Thymus (tissue), 11 donors: ENCODE data around the gene POC1A. TPM values are rescaled to one million over a fixed set of nuclear protein-coding genes. Genes with fewer than 3 reads are reported as not detected.
A peak's percentile ranks its signal among the peaks of the same experiment; 100 is the strongest.

Experiments used
- DNase-seq, 9 donors: peaks; one replicate each; pipeline ENCODE4 v3.0.0-alpha.2; 2013; ENCODE audit warnings: low spot score in 9 of 9, low read depth in 6 of 9, missing footprints in 1 of 9
- H3K27ac ChIP-seq, 2 donors: one replicate each; pipeline ENCODE4 v1.5.1; 2013; ENCODE audit warnings: control low read depth in 1 of 2, low read depth in 1 of 2, low read length in 1 of 2, mild to moderate bottlenecking in 1 of 2, moderate library complexity in 1 of 2
- H3K27me3 ChIP-seq, 2 donors: one replicate each; pipeline ENCODE4 v1.5.1; 2013; ENCODE audit warnings: low read length in 1 of 2; ENCODE audit not compliant: control insufficient read depth in 2 of 2, insufficient read depth in 1 of 2
- H3K36me3 ChIP-seq, 2 donors: one replicate each; pipeline ENCODE4 v1.5.1; 2013; ENCODE audit warnings: low read length in 1 of 2, mild to moderate bottlenecking in 1 of 2, moderate library complexity in 1 of 2; ENCODE audit not compliant: control insufficient read depth in 2 of 2, insufficient read depth in 2 of 2
- H3K4me1 ChIP-seq, 2 donors: one replicate each; pipeline ENCODE4 v1.5.1; 2013; ENCODE audit warnings: low read length in 2 of 2; ENCODE audit not compliant: control insufficient read depth in 2 of 2, insufficient read depth in 2 of 2
- H3K4me3 ChIP-seq, 2 donors: one replicate each; pipeline ENCODE4 v1.5.1; 2013; ENCODE audit warnings: low read length in 2 of 2, control low read depth in 1 of 2, mild to moderate bottlenecking in 1 of 2
- H3K9me3 ChIP-seq, 2 donors: one replicate each; pipeline ENCODE4 v1.5.1; 2013; ENCODE audit warnings: low read length in 1 of 2, mild to moderate bottlenecking in 1 of 2; ENCODE audit not compliant: control insufficient read depth in 2 of 2, insufficient read depth in 1 of 2
- WGBS: extraction: QIAGEN DNeasy Blood & Tissue Kit; methylation state at CpG from one replicate; pipeline ENCODE4 v1.1.7; 2013; 5-methylcytosine and 5-hydroxymethylcytosine counted together
- polyA plus RNA-seq: library from polyadenylated mRNA; stranded (reverse); fragments of 200-250 nt; gene quantifications from one replicate; pipeline ENCODE4 v1.2.3, GENCODE V29; 2013
- total RNA-seq: library from RNA; stranded (reverse); fragments of 120-200 nt; gene quantifications from one replicate; pipeline ENCODE4 v1.2.4, GENCODE V29; 2013
- donor health status: healthy.

POC1A gene
- total and polyA plus RNA-seq, 2 donors, result 2.6 to 12.3 TPM

DNA sequence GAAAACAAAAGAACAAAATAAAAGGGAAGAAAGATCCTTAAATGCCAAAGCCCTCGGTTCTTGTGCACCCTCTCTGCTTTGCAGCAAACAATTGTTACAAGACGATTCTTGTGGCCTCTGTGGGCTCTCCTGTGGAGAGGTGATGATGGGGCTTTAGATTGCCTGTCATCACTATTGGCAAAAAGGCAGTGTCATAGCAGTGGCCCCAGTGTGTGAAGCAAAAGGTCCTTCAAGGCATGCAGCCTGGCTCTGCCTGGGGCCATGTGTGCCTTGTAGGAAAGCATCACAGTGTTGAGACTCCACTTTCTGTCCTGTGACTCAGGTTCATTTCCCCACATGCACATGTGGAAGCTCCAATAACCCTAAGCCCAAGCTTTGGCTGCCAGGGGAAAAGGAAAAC is 43.7 kb downstream of the POC1A start:
- Histone ChIP-seq H3K36me3 (peaks cover 15 to 26% of the 10 kb centered on the region in 2 donors), H3K27me3 (no peaks in the 10 kb centered on the region), H3K4me3 (no peak overlapping the region), H3K27ac (no peak overlapping the region), H3K4me1 (peaks cover 0 to 15% of the 10 kb centered on the region in 2 donors), H3K9me3 (no peaks in the 10 kb centered on the region)
- WGBS, result 94% methylated on average over 2 of the region's 2 CpGs
- DNase-seq, result no peak

DNA sequence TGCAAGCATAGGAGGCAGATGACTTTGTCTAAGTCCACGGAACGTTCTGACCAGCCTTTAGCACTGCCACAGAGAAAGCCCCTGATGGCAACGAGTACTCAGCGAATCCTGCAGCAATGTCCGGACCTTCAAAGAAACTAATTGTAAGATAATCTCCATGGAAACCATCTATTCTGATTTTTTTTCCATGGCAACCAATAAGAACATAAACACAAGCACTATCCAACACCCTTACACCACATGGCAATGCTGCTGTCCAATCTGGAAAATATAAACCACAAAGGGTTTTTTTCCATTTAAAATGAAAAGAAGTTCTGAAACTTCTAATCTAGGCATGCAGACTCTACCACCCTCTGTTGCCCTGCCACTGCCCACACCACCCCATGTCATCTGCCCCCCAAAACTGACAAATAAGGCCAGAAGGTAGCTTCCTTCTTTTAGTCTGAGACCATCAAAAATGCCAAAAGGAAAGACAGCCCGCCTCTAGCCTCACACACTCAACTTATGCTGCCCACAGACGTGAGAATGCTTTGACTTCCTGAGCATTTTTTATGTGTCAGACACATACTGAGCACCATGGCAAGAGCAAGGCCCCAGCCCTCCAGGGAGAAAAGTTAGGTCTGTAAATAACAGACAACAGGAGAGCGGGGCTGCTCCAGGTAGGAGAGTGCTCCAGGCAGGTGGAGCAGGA is 44.5 kb downstream of the POC1A start:
- H3K4me3 ChIP-seq, result no peak overlapping the region
- WGBS, result 89% methylated on average over 8 of the region's 8 CpGs
- peaks cover 0 to 15% of the 10 kb centered on the region in 2 donors for H3K4me1 ChIP-seq
- peaks cover 18 to 25% of the 10 kb centered on the region in 2 donors for H3K36me3 ChIP-seq
- H3K9me3 ChIP-seq, result no peaks in the 10 kb centered on the region
- H3K27ac ChIP-seq, result no peak overlapping the region
- H3K27me3 ChIP-seq, result no peaks in the 10 kb centered on the region
- DNase-seq, result no peak

- peak in 3 of 9 donors; percentile 28 to 55 (median 48) for DNase-seq
- no peaks in the 10 kb centered on the region for H3K9me3 ChIP-seq
- H3K4me1 ChIP-seq, result peaks cover 0 to 15% of the 10 kb centered on the region in 2 donors
- peaks cover 13 to 19% of the 10 kb centered on the region in 2 donors for H3K36me3 ChIP-seq
- no peaks in the 10 kb centered on the region for H3K27me3 ChIP-seq
- H3K4me3 ChIP-seq, result no peak overlapping the region
- 81% methylated on average over 20 of the region's 20 CpGs for WGBS
- peak overlapping the region in 1 of 2 donors; percentile 43 for H3K27ac ChIP-seq
Measured at GRCh38 chr3:52108302-52109232, 45.7 kb downstream of the POC1A start.

GRCh38 chr3:52106951-52107611 is 47.1 kb downstream of the POC1A start:
- DNase-seq, result no peak
- no peak overlapping the region for H3K27ac ChIP-seq
- H3K4me3 ChIP-seq, result no peak overlapping the region
- no peaks in the 10 kb centered on the region for H3K27me3 ChIP-seq
- peaks cover 0 to 15% of the 10 kb centered on the region in 2 donors for H3K4me1 ChIP-seq
- WGBS, result 94% methylated on average over 11 of the region's 11 CpGs
- peaks cover 13 to 19% of the 10 kb centered on the region in 2 donors for H3K36me3 ChIP-seq
- no peaks in the 10 kb centered on the region for H3K9me3 ChIP-seq

DNA sequence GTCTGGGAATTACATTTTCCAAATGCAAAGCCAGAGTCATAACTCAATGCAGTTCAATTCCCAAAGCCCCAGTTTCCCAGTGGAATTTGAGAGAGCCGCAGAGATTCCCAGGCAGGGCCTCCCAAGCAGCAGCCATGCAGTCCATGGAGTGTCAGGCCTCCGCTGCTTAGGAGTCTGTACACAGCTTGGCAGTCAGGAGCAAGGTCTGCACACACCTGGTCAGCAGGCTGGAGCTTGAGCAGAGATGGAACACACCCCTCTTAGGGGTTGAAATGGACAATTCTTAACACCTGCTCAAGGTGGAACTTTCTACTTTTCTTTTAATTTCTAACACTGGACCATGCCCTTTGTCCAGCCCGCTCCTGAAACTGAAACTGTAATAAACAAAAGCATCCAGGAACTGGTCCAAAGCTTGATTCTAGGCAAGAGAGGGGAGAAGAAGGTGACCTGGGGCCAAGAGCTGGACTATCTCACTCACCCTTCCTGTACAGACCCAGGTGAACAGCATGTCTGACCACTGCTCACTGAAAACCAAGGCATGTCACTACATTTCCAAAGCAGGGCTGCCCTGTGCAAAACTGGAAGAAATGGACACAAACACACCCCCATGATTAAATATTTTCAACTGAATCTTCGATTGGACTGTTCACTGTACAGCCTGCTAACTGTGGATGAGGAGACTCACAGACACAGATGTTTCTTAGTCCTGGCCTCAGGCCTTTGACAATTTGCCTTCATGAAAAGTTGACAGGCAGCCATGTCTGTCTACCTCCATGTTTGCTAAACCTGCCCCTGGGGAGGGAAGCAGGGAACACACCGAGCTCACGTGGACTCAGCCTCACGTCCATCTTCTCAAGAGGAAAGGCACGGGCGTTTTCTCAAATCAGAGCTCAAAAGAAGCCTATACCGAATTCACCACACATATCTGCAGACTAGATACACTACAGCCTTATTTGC is 49.3 kb downstream of the POC1A start:
- no peak for DNase-seq

GRCh38 chr3:52102934-52103333 is 51.3 kb downstream of the POC1A start:
- DNase-seq, result no peak

More for the DNA sequence above, 49.3 kb downstream of the POC1A start:
- Histone ChIP-seq H3K36me3 (peaks cover 10 to 13% of the 10 kb centered on the region in 2 donors), H3K27ac (no peak overlapping the region), H3K4me3 (no peak overlapping the region), H3K9me3 (peaks cover 0 to 3% of the 10 kb centered on the region in 2 donors), H3K4me1 (peaks cover 0 to 15% of the 10 kb centered on the region in 2 donors), H3K27me3 (no peaks in the 10 kb centered on the region)
- 98% methylated on average over 10 of the region's 10 CpGs for WGBS

GRCh38 chr3:52099001-52099401 is 55.2 kb downstream of the POC1A start:
- DNase-seq, result no peak
- no peak overlapping the region for H3K27ac ChIP-seq
- peaks cover 16 to 23% of the 10 kb centered on the region in 2 donors for H3K36me3 ChIP-seq
- H3K9me3 ChIP-seq, result peaks cover 0 to 3% of the 10 kb centered on the region in 2 donors
- peaks cover 0 to 5% of the 10 kb centered on the region in 2 donors for H3K4me1 ChIP-seq
- WGBS, result 96% methylated on average over 3 of the region's 3 CpGs
- H3K27me3 ChIP-seq, result no peaks in the 10 kb centered on the region
- no peak overlapping the region for H3K4me3 ChIP-seq

More at GRCh38 chr3:52102934-52103333, 51.3 kb downstream of the POC1A start:
- Histone ChIP-seq H3K9me3 (peaks cover 0 to 3% of the 10 kb centered on the region in 2 donors), H3K36me3 (peaks cover 9 to 15% of the 10 kb centered on the region in 2 donors), H3K4me3 (no peak overlapping the region), H3K27ac (no peak overlapping the region), H3K27me3 (no peaks in the 10 kb centered on the region), H3K4me1 (peaks cover 0 to 5% of the 10 kb centered on the region in 2 donors)
- 97% methylated on average over 4 of the region's 4 CpGs for WGBS

DNA sequence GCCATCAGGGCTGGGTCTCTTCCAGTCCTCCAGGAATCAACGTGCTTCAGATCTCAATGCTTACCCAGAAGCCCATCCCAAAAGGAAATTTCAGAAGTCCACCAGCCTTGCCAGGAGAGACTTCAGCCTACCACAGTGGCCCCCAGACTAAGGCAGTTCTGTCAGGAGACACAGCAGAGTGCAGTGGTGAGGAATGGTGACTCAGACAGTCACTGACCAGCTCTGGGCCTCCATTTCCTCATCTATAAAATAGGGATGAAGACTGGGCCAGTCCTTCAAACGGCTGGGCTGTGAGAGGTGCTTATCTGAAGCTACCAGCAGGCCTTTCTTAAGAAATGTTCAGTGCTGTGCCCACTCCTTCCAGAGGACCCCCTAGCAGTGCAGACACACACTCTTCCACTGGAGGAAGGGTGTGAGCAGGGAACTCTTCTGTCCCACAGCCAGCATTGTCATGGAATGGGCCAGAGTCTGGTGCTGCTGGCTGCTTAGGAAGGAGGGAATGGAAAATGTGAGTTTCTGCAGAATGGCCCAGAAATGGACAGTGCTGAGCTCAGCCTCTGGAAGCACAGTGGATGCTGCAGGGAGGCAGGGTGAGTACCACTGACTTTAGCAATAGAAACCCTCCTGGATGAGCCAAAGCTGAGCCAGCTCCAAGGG is 56.2 kb downstream of the POC1A start:
- H3K36me3 ChIP-seq, result peaks cover 19 to 31% of the 10 kb centered on the region in 2 donors
- no peak overlapping the region for H3K4me3 ChIP-seq
- H3K27ac ChIP-seq, result no peak overlapping the region
- peaks cover 0 to 5% of the 10 kb centered on the region in 2 donors for H3K4me1 ChIP-seq
- no peak for DNase-seq
- no peaks in the 10 kb centered on the region for H3K27me3 ChIP-seq
- WGBS, result 99% methylated on average over 2 of the region's 2 CpGs
- H3K9me3 ChIP-seq, result peaks cover 0 to 3% of the 10 kb centered on the region in 2 donors
